K562 (cell line): Measurements from ENCODE around the gene SLC2A4RG. TPM values are rescaled to one million over a fixed set of nuclear protein-coding genes. Genes with fewer than 3 reads are reported as not detected.

Source experiments
- BCOR ChIP-seq: fragments of 450-650 bp; IDR thresholded peaks from 2 replicates; pipeline ENCODE4 v1.6.1; 2016
- CBX1 ChIP-seq: sonication (generic); IDR thresholded peaks from 2 replicates; pipeline ENCODE4 v1.6.1; 2016; ENCODE audit warnings: antibody characterized with exemption, low read depth, mild to moderate bottlenecking
- CEBPB ChIP-seq: fragments of 450-650 bp; IDR thresholded peaks from 2 replicates; pipeline ENCODE4 v1.6.1; 2016; ENCODE audit warnings: missing genetic modification characterization, missing compliant biosample characterization
- CHCHD3 ChIP-seq: fragments of 250-450 bp; sonication (Bioruptor Pico); IDR thresholded peaks from 2 replicates; pipeline ENCODE4 v2.1.2; 2022; ENCODE audit warnings: mild to moderate bottlenecking
- CREB5 ChIP-seq: fragments of 250-450 bp; sonication (Bioruptor Pico); IDR thresholded peaks from 2 replicates; pipeline ENCODE4 v1.5.0; 2020; ENCODE audit warnings: mild to moderate bottlenecking
- CREM ChIP-seq: IDR thresholded peaks from 2 replicates; pipeline ENCODE4 v1.6.1; 2014; ENCODE audit warnings: antibody characterized with exemption, low read depth
- CSDE1 ChIP-seq, 2 experiments: fragments of 450-650 bp; IDR thresholded peaks; 2 replicates each; pipeline ENCODE4 v1.6.1; 2016; ENCODE audit warnings: mild to moderate bottlenecking in 1 of 2
- CUX1 ChIP-seq: fragments of 200-800 bp; sonication (Bioruptor generic); IDR thresholded peaks from 2 replicates; pipeline ENCODE4 v1.6.1; 2016; ENCODE audit warnings: missing genetic modification characterization, missing compliant biosample characterization
- DACH1 ChIP-seq: fragments of 450-650 bp; IDR thresholded peaks from 2 replicates; pipeline ENCODE4 v1.6.1; 2018; ENCODE audit not compliant: partially characterized antibody
- GATAD2B ChIP-seq: fragments of 450-650 bp; IDR thresholded peaks from 2 replicates; pipeline ENCODE4 v1.6.1; 2017; ENCODE audit warnings: mild to moderate bottlenecking, borderline replicate concordance
- GTF2A2 ChIP-seq: IDR thresholded peaks from 2 replicates; pipeline ENCODE4 v1.6.1; 2016; ENCODE audit warnings: mild to moderate bottlenecking, missing genetic modification characterization, missing compliant biosample characterization
- HCFC1 ChIP-seq: IDR thresholded peaks from 2 replicates; pipeline ENCODE4 v1.6.1; 2012; ENCODE audit warnings: low read depth, low read length, improper control_type of control experiment
- HMGN3 ChIP-seq: IDR thresholded peaks from 2 replicates; pipeline ENCODE4 v1.6.1; 2011; ENCODE audit warnings: borderline replicate concordance, low read depth, mild to moderate bottlenecking, mixed read lengths, low read length; ENCODE audit not compliant: insufficient read length; ENCODE audit errors: extremely low read depth
- NFYB ChIP-seq: IDR thresholded peaks from 2 replicates; pipeline ENCODE4 v1.6.1; 2011; ENCODE audit warnings: mild to moderate bottlenecking, moderate library complexity; ENCODE audit not compliant: insufficient read length; ENCODE audit errors: extremely low read depth
- XRCC4 ChIP-seq: IDR thresholded peaks from one replicate; pipeline ENCODE4 v1.6.1; 2011; ENCODE audit not compliant: insufficient read depth, insufficient read length; ENCODE audit errors: extremely low read depth
- ZBTB17 ChIP-seq: fragments of 450-650 bp; formaldehyde crosslinking; IDR thresholded peaks from 2 replicates; pipeline ENCODE4 v1.4.0; 2020; ENCODE audit warnings: mild to moderate bottlenecking
- ZBTB9 ChIP-seq: fragments of 450-650 bp; formaldehyde crosslinking; IDR thresholded peaks from 2 replicates; pipeline ENCODE4 v1.4.0; 2020; ENCODE audit warnings: mild to moderate bottlenecking, moderate library complexity
- ZFP36 ChIP-seq: fragments of 150-350 bp; IDR thresholded peaks from 2 replicates; pipeline ENCODE4 v1.6.1; 2018; ENCODE audit warnings: low read length, low read depth; ENCODE audit not compliant: partially characterized antibody
- ZNF277 ChIP-seq: fragments of 250-450 bp; sonication (Bioruptor Pico); IDR thresholded peaks from 2 replicates; pipeline ENCODE4 v1.8.0; 2022; ENCODE audit warnings: inconsistent platforms, mild to moderate bottlenecking, moderate library complexity, borderline replicate concordance
- polyA plus RNA-seq, 8 experiments: library from polyadenylated mRNA; depleted of rRNA in 4 of 8; stranded (reverse) in 5 of 8; unstranded in 3 of 8; fragments of >200 nt; fragmentation: Nextera tagmentation in 2 of 8; fragmentation: Illumina TruSeq in 1 of 8; extraction: Ambion mirVana in 2 of 8; extraction: Trizol in 1 of 8; gene quantifications; 2 replicates each; pipeline versions ENCODE4 v1.2.1 to v1.2.3, GENCODE V29; 2011 to 2014; ENCODE audit warnings: inconsistent platforms in 1 of 8, missing spikeins in 1 of 8
- total RNA-seq, 7 experiments: library from RNA; depleted of rRNA in 6 of 7; stranded (reverse); fragments of >200 nt in 6 of 7; fragmentation: Illumina TruSeq in 2 of 7; extraction: Trizol in 2 of 7; gene quantifications; 2 replicates each; pipeline versions ENCODE4 v1.2.1 to v1.2.3, GENCODE V29; 2011 to 2021; ENCODE audit warnings: low replicate concordance in 1 of 7

The SLC2A4RG gene
- total and polyA plus RNA-seq, 9 of the 15 experiments (the other 6 are each of a cell fraction or from before 2014, with no cell fraction given), result 0.34 to 97.3 (median 26.5) TPM

GRCh38 chr20:63739130-63740069, at the start of gene SLC2A4RG (continued):
- TF ChIP-seq CBX1 (no peak), GTF2A2 (tag) (no peak), XRCC4 (no peak), CREM (no peak), CREB5 (no peak), GATAD2B (peak; percentile 67), CUX1 (CRISPR knock-in tag) (no peak), ZFP36 (no peak), CHCHD3 (CRISPR knock-in tag) (no peak), NFYB (no peak), CSDE1 (IDR thresholded peaks at IDR 0.05) (no peak), HCFC1 (no peak), BCOR (no peak), ZBTB9 (peak; percentile 46; the same call in 1 of the 2 replicates), CEBPB (no peak), DACH1 (no peak), ZNF277 (CRISPR knock-in tag) (no peak), HMGN3 (no peak), ZBTB17 (0 out of 2 replicates have a peak, but pooled peaks have one; percentile 18)
